AG20443 (cell line): ENCODE data around the gene NOL7.
A peak's percentile ranks its signal among the peaks of the same experiment; 100 is the strongest.

ENCODE experiments used
- DNase-seq: peaks from one replicate; pipeline ENCODE4 v3.0.0; 2012; ENCODE audit warnings: low spot score, mixed read lengths

The NOL7 gene

DNA sequence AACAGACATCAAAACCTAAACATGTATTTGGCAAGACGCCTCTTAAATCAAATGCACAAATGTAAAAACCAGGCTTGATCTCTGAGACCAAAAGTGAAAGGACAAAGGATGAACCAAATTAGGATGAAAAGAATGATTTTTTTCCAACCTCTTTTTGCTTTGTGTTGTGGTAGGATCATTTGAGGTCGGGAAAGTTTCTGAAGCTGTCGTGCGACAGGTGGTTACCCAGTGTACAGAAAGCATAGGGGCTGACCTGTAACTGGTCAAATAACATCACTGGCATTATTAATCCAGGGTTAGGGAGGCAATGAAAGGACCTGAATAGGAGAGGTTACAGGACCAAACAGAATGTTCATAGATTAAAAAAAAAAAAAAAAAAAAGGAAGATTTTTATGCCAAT is 18.1 kb upstream of the NOL7 start:
- no peak for DNase-seq

- DNase-seq, result no peak
These were observed 15.1 kb upstream of the NOL7 start for GRCh38 chr6:13600036-13600435.

DNA sequence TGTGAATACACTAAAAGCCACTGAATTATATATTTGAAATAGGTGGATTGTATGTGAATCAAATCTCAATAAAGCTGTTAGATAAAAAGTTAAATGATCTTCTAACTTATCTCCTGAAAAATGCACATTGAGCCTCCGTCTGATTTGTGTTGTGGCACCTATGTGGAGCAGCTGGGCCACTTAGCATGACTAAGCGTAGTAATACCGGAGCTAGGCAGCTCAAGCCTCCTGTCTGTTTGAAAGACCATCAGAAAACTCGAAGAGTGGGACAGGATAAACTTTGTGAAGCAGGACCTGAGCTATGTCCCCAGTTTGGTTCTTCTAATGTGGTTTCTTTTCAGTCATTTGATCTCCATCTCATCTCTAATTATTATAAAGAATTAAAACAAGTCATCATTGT is 11.0 kb upstream of the NOL7 start:
- no peak for DNase-seq

GRCh38 chr6:13604546-13605416 is 10.4 kb upstream of the NOL7 start:
- DNase-seq, result no peak

DNA sequence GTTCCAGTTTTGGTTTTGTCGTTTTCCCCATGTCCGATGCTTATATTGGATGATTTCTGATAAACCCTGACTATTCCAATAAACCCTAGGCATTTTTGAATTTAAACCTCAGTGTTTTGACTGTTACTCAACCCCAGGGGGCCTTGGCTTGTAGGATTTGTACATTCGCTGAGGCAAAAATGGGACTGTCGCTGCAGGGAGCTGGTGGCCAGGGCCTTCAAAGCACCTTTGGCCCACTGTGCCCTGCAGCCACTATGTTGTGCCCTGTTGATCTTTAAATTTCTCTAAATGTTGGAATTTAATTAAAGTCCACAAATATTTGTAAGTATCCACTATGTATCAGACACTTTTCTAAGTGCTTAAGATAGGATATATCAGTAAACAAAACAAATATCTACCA is 9.5 kb upstream of the NOL7 start:
- DNase-seq, result no peak

GRCh38 chr6:13611715-13612114 is 3.4 kb upstream of the NOL7 start:
- DNase-seq, result no peak

- no peak for DNase-seq
These were observed 2.0 kb upstream of the NOL7 start for GRCh38 chr6:13613029-13613594.

- DNase-seq, result peak; percentile 66
These were observed 809 bp upstream of the NOL7 start for GRCh38 chr6:13614126-13614925.

- peak; percentile 62 for DNase-seq
These were observed 621 bp downstream of the NOL7 start for GRCh38 chr6:13615792-13616120.

DNA sequence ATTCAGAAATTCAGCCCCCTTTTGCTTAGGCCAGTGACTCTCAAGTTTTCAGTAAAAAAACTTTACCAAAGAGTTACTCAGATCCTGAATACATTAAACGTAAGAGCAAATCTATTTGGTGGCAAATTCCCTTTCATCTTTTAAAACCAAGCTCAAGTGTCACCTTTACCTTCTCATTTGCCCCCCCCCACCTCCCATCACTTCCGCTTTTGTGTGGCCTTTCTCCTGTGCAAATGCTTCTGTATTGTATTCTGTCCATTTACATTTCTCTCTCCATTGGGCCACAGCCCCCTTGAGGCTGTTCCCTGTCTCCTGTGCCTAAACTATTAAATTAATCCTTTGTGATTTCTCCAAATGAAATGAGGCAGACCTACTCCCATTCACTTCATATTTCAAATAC is 1.9 kb downstream of the NOL7 start:
- no peak for DNase-seq

GRCh38 chr6:13624871-13625288 is 9.7 kb downstream of the NOL7 start:
- DNase-seq, result peak; percentile 48

DNA sequence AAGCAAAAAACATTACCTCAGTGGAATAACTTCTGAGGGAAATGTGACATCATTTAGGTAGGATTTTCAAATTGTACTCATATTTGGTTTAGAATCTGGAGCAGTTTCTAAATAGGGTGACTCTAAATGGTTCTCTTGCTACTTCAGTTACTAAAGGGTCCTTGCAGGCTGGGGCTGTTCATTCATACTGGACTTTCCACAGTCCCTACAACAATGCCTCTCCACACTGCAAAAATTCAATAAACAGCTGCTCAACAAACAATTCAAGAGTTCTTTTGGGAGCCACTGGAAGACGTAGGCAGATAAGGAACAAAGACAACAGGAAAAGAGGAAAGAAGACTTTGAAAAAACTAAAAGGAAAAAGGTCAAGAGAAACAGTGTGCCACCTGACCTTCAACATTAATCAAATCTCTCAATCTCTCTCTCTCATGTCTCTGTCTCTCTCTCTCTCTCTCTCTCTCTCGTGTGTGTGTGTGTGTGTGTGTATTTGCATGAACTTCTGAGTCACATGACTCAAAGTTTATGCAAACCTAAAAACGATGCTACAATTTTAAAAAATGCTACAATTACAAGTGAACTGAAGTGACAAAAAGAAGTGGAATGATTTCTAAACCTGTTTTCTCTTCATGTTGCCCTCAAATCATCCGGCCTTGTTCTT is 14.5 kb downstream of the NOL7 start:
- no peak for DNase-seq

- no peak for DNase-seq
These were observed 15.4 kb downstream of the NOL7 start for GRCh38 chr6:13630499-13630898.

GRCh38 chr6:13633343-13633742 is 18.2 kb downstream of the NOL7 start:
- no peak for DNase-seq

- DNase-seq, result no peak
These were observed 21.0 kb downstream of the NOL7 start for GRCh38 chr6:13635948-13636658.

DNA sequence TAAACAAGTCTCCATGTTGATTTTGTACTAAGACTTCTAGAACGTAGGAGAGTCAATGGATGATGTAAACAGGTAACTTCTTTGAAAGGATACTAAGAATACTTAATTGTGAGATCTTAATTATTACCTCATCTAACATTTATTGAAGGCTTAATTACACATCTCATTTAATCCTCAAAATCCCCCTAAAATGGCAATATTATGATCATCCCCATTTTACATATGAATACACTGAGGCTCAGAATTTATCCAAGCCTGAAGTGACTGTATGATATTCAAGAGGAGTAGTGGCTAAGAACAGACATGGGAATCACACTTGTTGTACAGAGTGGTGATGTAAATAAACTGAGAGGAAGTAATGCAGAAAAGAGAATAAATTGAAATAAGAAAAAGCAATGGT is 22.9 kb downstream of the NOL7 start:
- no peak for DNase-seq

DNA sequence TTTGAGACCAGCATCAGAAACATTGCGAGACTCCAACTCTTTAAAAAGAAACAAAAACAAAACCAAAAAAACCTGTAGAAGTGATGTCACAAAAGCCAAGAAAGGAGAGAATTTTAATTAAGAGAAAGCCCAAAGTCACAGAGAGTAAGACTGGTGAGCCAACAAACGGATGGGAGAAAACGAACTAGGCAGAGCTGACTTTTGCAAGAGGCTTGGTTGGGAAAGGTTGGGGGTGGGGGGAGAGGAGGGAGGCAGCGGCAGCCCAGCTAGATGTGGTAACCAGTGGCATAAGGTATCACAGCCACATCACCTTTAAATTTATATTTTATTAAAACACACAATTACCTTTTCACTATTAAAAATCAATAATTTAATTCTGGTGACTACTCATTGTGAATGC is 23.5 kb downstream of the NOL7 start:
- no peak for DNase-seq

- DNase-seq, result peak; percentile 11
These were observed 26.2 kb downstream of the NOL7 start for GRCh38 chr6:13641315-13641714.

GRCh38 chr6:13643125-13643524 is 28.0 kb downstream of the NOL7 start:
- no peak for DNase-seq

GRCh38 chr6:13648850-13649249 is 33.7 kb downstream of the NOL7 start:
- DNase-seq, result no peak

DNA sequence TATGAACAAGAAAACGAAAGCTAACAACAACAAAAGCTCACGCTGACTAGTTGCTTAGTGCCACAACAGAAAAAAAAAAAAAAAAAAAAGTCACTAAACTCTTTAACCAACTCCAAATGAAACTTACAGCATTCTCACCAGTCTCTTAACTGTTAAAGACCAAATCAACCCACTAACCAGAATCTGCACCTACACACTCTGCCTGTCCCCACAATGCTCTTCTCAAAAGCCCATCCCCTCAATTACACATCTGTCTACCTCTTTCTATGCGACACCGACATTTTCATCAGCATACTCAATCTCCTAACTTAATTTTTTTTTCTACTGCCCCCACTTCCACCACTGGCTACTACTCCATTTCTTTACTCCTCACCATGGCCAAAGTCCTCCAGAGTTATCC is 34.3 kb downstream of the NOL7 start:
- no peak for DNase-seq

DNA sequence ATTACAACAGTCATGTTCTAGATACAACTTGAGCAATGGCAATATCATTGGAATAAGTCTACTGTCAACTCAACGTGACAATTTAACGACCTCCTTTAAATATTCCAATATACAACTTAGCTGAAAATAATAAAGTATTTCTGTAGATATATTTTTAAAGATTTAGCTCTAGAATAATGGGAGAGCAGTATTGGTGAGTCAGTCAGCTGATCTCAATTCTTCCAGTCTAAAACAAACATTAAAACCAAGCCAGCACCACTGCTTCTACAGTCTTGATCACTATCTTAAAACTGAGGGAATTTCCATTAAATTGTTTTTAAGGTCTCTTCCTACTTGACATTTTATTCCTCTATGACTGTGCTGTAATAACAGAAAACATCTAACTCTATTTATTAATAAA is 38.2 kb downstream of the NOL7 start:
- peak; percentile 14 for DNase-seq
